K562 (cell line): ENCODE data around the gene BIRC5. TPM values are rescaled to one million over a fixed set of nuclear protein-coding genes. Genes with fewer than 3 reads are reported as not detected.

Experiments used
- ARNT ChIP-seq, 2 experiments: fragments of 450-650 bp; IDR thresholded peaks; 2 replicates each; pipeline ENCODE4 v1.6.1; 2016; ENCODE audit warnings: mild to moderate bottlenecking in 1 of 2
- ERF ChIP-seq: fragments of 450-650 bp; formaldehyde crosslinking; IDR thresholded peaks from 2 replicates; pipeline ENCODE4 v1.4.0; 2020; ENCODE audit warnings: mild to moderate bottlenecking, mixed read lengths
- FOXK2 ChIP-seq, 2 experiments: fragments of 450-650 bp; IDR thresholded peaks in 1 of 2; conservative IDR thresholded peaks in 1 of 2; 2 replicates each; pipeline ENCODE4 v1.6.1; 2016; ENCODE audit warnings: low read depth in 2 of 2, mild to moderate bottlenecking in 1 of 2
- GABPB1 ChIP-seq: sonication (generic); formaldehyde crosslinking; IDR thresholded peaks from 2 replicates; pipeline ENCODE4 v1.8.0; 2022; ENCODE audit warnings: mild to moderate bottlenecking, missing genetic modification reagents
- HDAC6 ChIP-seq: IDR thresholded peaks from 2 replicates; pipeline ENCODE4 v1.6.1; 2012; ENCODE audit warnings: low read depth, mild to moderate bottlenecking, control low read depth, inconsistent platforms, low read length, moderate library complexity
- IFI16 ChIP-seq: fragments of 250-450 bp; sonication (Bioruptor Pico); IDR thresholded peaks from 2 replicates; pipeline ENCODE4 v2.1.2; 2022; ENCODE audit warnings: mild to moderate bottlenecking, inconsistent platforms
- NFATC3 ChIP-seq: fragments of 450-650 bp; IDR thresholded peaks from 2 replicates; pipeline ENCODE4 v1.6.1; 2017; ENCODE audit warnings: mild to moderate bottlenecking
- NR2C2 ChIP-seq, 2 experiments: fragments of 200-800 bp in 1 of 2; sonication (Bioruptor generic) in 1 of 2; sonication (generic) in 1 of 2; formaldehyde crosslinking in 1 of 2; IDR thresholded peaks; 2 replicates each; pipeline versions ENCODE4 v1.6.1 to v1.8.0; 2016 to 2022; ENCODE audit warnings: mild to moderate bottlenecking in 1 of 2, missing compliant biosample characterization in 1 of 2, missing genetic modification characterization in 1 of 2, missing genetic modification reagents in 1 of 2
- PKNOX1 ChIP-seq: fragments of 450-650 bp; IDR thresholded peaks from 2 replicates; pipeline ENCODE4 v1.6.1; 2016
- POLR2G ChIP-seq: fragments of 200-400 bp; formaldehyde crosslinking; IDR thresholded peaks from 2 replicates; pipeline ENCODE4 v1.6.1; 2017; ENCODE audit warnings: low read depth, mild to moderate bottlenecking, antibody characterized with exemption, low read length, moderate library complexity
- POLR2H ChIP-seq: IDR thresholded peaks from 2 replicates; pipeline ENCODE4 v1.6.1; 2016; ENCODE audit warnings: missing genetic modification characterization, low read depth, mild to moderate bottlenecking, control low read depth, missing compliant biosample characterization, moderate library complexity
- RUNX1 ChIP-seq: sonication (generic); IDR thresholded peaks from 2 replicates; pipeline ENCODE4 v1.6.1; 2016; ENCODE audit warnings: antibody characterized with exemption, low read depth
- SNIP1 ChIP-seq: fragments of 450-650 bp; IDR thresholded peaks from 2 replicates; pipeline ENCODE4 v1.7.1; 2017; ENCODE audit warnings: low read depth, mild to moderate bottlenecking
- TBP ChIP-seq: optimal IDR thresholded peaks from 2 replicates; pipeline ENCODE3; 2011; ENCODE audit warnings: low read depth, low read length, improper control_type of control experiment
- TCF7L2 ChIP-seq: fragments of 150-350 bp; IDR thresholded peaks from 2 replicates; pipeline ENCODE4 v1.6.1; 2016; ENCODE audit warnings: low read depth, mild to moderate bottlenecking, low read length, moderate library complexity
- TEAD1 ChIP-seq, 2 experiments: fragments of 450-650 bp in 1 of 2; sonication (generic) in 1 of 2; formaldehyde crosslinking; IDR thresholded peaks; 2 replicates each; pipeline versions ENCODE4 v1.4.0 to v1.8.0; 2020 to 2022; ENCODE audit warnings: mild to moderate bottlenecking in 2 of 2, missing genetic modification reagents in 1 of 2
- TRIM24 ChIP-seq, 2 experiments: fragments of 450-650 bp; IDR thresholded peaks; 2 replicates each; pipeline ENCODE4 v1.6.1; 2016
- polyA plus RNA-seq, 8 experiments: library from polyadenylated mRNA; depleted of rRNA in 4 of 8; stranded (reverse) in 5 of 8; unstranded in 3 of 8; fragments of >200 nt; fragmentation: Nextera tagmentation in 2 of 8; fragmentation: Illumina TruSeq in 1 of 8; extraction: Ambion mirVana in 2 of 8; extraction: Trizol in 1 of 8; gene quantifications; 2 replicates each; pipeline versions ENCODE4 v1.2.1 to v1.2.3, GENCODE V29; 2011 to 2014; ENCODE audit warnings: inconsistent platforms in 1 of 8, missing spikeins in 1 of 8
- total RNA-seq, 7 experiments: library from RNA; depleted of rRNA in 6 of 7; stranded (reverse); fragments of >200 nt in 6 of 7; fragmentation: Illumina TruSeq in 2 of 7; extraction: Trizol in 2 of 7; gene quantifications; 2 replicates each; pipeline versions ENCODE4 v1.2.1 to v1.2.3, GENCODE V29; 2011 to 2021; ENCODE audit warnings: low replicate concordance in 1 of 7
- TF ChIP-seq, protein P1 (sequence below): fragments of 250-450 bp; sonication (Bioruptor Pico); IDR thresholded peaks from 2 replicates; pipeline ENCODE4 v1.5.0; 2020; ENCODE audit warnings: mild to moderate bottlenecking, borderline replicate concordance
- TF ChIP-seq, protein P2 (sequence below): sonication (generic); formaldehyde crosslinking; IDR thresholded peaks from 2 replicates; pipeline ENCODE4 v1.8.0; 2022; ENCODE audit warnings: missing genetic modification reagents, mild to moderate bottlenecking, moderate library complexity, borderline replicate concordance

The BIRC5 gene
- total and polyA plus RNA-seq, 9 of the 15 experiments (the other 6 are each of a cell fraction or from before 2014, with no cell fraction given) = 64.4 to 140 (median 101) TPM

- TF ChIP-seq RUNX1 (no peak), IFI16 (no peak), POLR2G (0 out of 2 replicates have a peak, but pooled peaks have one; percentile 45), PKNOX1 (no peak), GABPB1 (CRISPR knock-in tag) (peak; percentile 72), TBP (peak; percentile 41), POLR2H (no peak), HDAC6 (no peak), TRIM24 (IDR thresholded peaks at IDR 0.05) (no peak), NR2C2 (CRISPR knock-in tag; IDR thresholded peaks at IDR 0.05) (no peak), NR2C2 (tag; IDR thresholded peaks at IDR 0.05) (no peak), ERF (CRISPR knock-in tag) (peak; percentile 80; the same call in 1 of the 2 replicates), ARNT (IDR thresholded peaks at IDR 0.05) (no peak), NFATC3 (no peak), SNIP1 (no peak), TEAD1 (CRISPR knock-in tag; IDR thresholded peaks at IDR 0.05) (peak in 1 of 2 experiments; percentile 52; a peak in 1 of 4 replicates), FOXK2 (conservative IDR thresholded peaks at IDR 0.05 in 1 of 2, IDR thresholded peaks at IDR 0.05 in 1 of 2; ENCODE audit: low read depth in 2 of 2) (no peak), TCF7L2 (no peak)
- TF ChIP-seq, protein P1, sequence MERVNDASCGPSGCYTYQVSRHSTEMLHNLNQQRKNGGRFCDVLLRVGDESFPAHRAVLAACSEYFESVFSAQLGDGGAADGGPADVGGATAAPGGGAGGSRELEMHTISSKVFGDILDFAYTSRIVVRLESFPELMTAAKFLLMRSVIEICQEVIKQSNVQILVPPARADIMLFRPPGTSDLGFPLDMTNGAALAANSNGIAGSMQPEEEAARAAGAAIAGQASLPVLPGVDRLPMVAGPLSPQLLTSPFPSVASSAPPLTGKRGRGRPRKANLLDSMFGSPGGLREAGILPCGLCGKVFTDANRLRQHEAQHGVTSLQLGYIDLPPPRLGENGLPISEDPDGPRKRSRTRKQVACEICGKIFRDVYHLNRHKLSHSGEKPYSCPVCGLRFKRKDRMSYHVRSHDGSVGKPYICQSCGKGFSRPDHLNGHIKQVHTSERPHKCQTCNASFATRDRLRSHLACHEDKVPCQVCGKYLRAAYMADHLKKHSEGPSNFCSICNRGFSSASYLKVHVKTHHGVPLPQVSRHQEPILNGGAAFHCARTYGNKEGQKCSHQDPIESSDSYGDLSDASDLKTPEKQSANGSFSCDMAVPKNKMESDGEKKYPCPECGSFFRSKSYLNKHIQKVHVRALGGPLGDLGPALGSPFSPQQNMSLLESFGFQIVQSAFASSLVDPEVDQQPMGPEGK (CRISPR knock-in tag) = no peak
- TF ChIP-seq, protein P2, sequence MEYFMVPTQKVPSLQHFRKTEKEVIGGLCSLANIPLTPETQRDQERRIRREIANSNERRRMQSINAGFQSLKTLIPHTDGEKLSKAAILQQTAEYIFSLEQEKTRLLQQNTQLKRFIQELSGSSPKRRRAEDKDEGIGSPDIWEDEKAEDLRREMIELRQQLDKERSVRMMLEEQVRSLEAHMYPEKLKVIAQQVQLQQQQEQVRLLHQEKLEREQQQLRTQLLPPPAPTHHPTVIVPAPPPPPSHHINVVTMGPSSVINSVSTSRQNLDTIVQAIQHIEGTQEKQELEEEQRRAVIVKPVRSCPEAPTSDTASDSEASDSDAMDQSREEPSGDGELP (CRISPR knock-in tag) = peak; percentile 89
Measured at GRCh38 chr17:78250891-78251772, 37.1 kb downstream of the BIRC5 start (continued).
